GM19238 (cell line): ENCODE measurements around the gene SLC15A5.

Experiments used
- DNase-seq: peaks from one replicate; pipeline ENCODE4 v3.0.0; 2011; ENCODE audit warnings: low spot score; ENCODE audit not compliant: insufficient read length

SLC15A5 gene

GRCh38 chr12:16277585-16277984, at the start of gene SLC15A5:
SLC15A5 (minus strand) TSS chr12:16277685; CDS start chr12:16277685, 0 bp downstream.
- no peak for DNase-seq

- no peak for DNase-seq
Measured at GRCh38 chr12:16325426-16325825, 47.9 kb upstream of the SLC15A5 start.

GRCh38 chr12:16324772-16325171, 47.3 kb upstream of the SLC15A5 start:
- DNase-seq: no peak

GRCh38 chr12:16324272-16324671, 46.8 kb upstream of the SLC15A5 start:
- no peak for DNase-seq

- DNase-seq: no peak
Measured at GRCh38 chr12:16323638-16324037, 46.2 kb upstream of the SLC15A5 start.

GRCh38 chr12:16323010-16323409, 45.5 kb upstream of the SLC15A5 start:
- no peak for DNase-seq

- DNase-seq: no peak
Measured at GRCh38 chr12:16310934-16311333, 33.4 kb upstream of the SLC15A5 start.

GRCh38 chr12:16307856-16308475, 30.5 kb upstream of the SLC15A5 start:
- DNase-seq: no peak

GRCh38 chr12:16303939-16304338, 26.5 kb upstream of the SLC15A5 start:
- DNase-seq: no peak

GRCh38 chr12:16300736-16301135, 23.3 kb upstream of the SLC15A5 start:
- DNase-seq: no peak

GRCh38 chr12:16300122-16300521, 22.6 kb upstream of the SLC15A5 start:
- no peak for DNase-seq

- DNase-seq: no peak
Measured at GRCh38 chr12:16299403-16299802, 21.9 kb upstream of the SLC15A5 start.

GRCh38 chr12:16297521-16297920, 20.0 kb upstream of the SLC15A5 start:
- DNase-seq: no peak

GRCh38 chr12:16294376-16294956, 17.0 kb upstream of the SLC15A5 start:
- DNase-seq: no peak

- no peak for DNase-seq
Measured at GRCh38 chr12:16291032-16291431, 13.5 kb upstream of the SLC15A5 start.

- no peak for DNase-seq
Measured at GRCh38 chr12:16285586-16285985, 8.1 kb upstream of the SLC15A5 start.

GRCh38 chr12:16282978-16283377, 5.5 kb upstream of the SLC15A5 start:
- no peak for DNase-seq

- no peak for DNase-seq
Measured at GRCh38 chr12:16282081-16282480, 4.6 kb upstream of the SLC15A5 start.

GRCh38 chr12:16281157-16281556, 3.7 kb upstream of the SLC15A5 start:
- DNase-seq: no peak

- no peak for DNase-seq
Measured at GRCh38 chr12:16272222-16272621, 5.3 kb downstream of the SLC15A5 start.

GRCh38 chr12:16271062-16271461, 6.4 kb downstream of the SLC15A5 start:
- DNase-seq: no peak

GRCh38 chr12:16269946-16270345, 7.5 kb downstream of the SLC15A5 start:
- no peak for DNase-seq

- no peak for DNase-seq
Measured at GRCh38 chr12:16266085-16266484, 11.4 kb downstream of the SLC15A5 start.
